ENCODE data around the gene CXorf58.

Gene CXorf58

GRCh38 chrX:23901060-23901459, 6.7 kb upstream of the CXorf58 start:
- no peak for DNase-seq (ENCODE audit: low read depth in 3 of 3)

GRCh38 chrX:23901805-23902204, 6.0 kb upstream of the CXorf58 start:
- no peak for DNase-seq (ENCODE audit: low read depth in 3 of 3)

- no peak for DNase-seq (ENCODE audit: low read depth in 3 of 3)
Observed at GRCh38 chrX:23902419-23902818, 5.4 kb upstream of the CXorf58 start.

DNA sequence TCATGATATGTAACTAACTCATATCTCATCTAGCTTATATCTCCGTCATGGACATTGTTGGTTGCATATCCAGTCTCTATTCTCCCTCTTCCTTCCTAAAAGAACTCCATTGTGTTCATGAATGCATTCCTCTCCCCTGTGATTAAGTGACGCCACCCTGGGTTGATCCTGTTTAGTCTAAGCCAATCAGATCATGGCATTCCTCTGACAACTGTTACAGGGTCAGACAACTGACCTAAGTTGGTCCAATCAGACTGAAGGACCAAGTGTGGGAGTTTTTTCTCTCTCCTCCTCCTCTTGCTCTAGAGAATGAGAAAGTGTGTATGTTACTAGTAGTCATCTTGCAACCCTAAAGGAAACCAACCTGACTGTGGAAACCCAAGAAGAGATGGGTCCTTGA, 3.7 kb upstream of the CXorf58 start:
- DNase-seq (ENCODE audit: low read depth in 3 of 3): no peak

GRCh38 chrX:23907111-23907497, 702 bp upstream of the CXorf58 start:
- no peak for DNase-seq (ENCODE audit: low read depth in 3 of 3)

DNA sequence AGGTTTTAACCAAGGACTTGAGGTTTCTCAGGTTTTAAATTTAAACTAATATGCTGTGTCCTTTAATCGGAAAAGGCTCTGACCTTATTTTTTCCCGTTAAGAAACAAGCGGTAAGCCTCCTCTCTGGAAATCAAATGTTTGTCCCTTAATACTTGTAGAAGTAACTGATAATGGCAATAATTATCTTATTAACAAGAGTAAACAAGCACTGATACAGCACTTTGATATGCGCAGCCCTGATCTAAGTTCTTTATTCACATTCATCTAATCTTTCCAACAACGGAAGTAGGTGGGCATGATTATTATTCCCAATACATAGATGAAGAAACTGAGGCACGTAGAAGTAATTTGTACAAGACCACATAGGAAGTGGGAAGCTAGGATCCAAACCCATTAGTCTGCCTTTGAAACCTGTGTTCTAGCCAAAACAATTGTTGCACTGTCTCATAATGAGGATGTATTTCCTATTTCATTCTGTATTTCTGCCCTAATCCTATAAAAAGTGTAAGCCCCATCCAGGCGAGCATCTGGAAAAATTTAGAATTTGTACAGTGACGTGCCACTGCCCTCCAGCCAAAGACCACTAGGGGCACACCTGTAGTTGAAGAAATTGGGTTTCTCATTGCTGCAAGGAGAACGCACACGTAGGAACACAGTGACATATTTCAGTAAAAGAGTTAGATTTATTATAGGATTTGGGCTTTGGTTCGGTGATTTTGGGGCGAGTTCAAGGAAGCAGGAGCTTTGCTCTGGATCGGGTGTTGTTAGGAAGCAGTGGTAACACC, 606 bp downstream of the CXorf58 start:
- no peak for DNase-seq (ENCODE audit: low read depth in 3 of 3)

- DNase-seq (ENCODE audit: low read depth in 3 of 3): no peak
Observed at GRCh38 chrX:23911126-23911835, 3.5 kb downstream of the CXorf58 start.

- no peak for DNase-seq (ENCODE audit: low read depth in 3 of 3)
Observed at GRCh38 chrX:23919148-23919547, 11.3 kb downstream of the CXorf58 start.

GRCh38 chrX:23919706-23920320, 12.0 kb downstream of the CXorf58 start:
- DNase-seq (ENCODE audit: low read depth in 3 of 3): no peak

- DNase-seq (ENCODE audit: low read depth in 3 of 3): no peak
Observed at GRCh38 chrX:23926015-23926414, 18.2 kb downstream of the CXorf58 start.

DNA sequence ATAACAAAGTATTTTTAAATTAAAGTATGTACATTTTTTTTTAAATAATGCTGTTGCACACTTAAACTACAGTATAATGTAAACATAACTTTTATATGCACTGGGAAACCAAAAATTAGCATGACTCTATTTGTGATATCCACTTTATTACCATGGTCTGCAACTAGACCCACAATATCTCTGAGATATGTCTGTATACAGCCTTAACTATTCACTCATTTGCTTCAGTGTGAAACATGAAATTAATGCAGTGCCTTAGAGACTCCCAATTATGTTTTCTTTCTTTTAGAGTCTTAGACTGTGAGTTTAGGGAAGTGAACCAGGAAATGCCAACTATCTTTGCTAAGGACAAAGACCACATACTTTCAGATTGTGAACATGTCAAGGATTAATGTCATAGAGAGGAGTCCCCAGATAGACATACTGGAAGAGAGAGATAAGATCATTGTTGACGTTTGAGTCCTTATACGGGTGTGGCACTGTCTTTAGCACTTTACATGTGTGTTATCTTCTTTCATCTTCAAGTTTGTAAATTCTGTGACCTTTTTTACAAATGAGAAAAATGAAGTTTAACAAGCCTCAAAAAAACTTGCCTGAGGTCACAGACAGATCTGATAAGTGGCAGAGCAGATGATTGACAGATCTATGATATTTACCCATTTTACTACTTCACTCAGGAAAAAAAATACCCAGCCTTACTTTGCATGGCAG, 23.2 kb downstream of the CXorf58 start:
- no peak for DNase-seq (ENCODE audit: low read depth in 3 of 3)

- no peak for DNase-seq (ENCODE audit: low read depth in 3 of 3)
Observed at GRCh38 chrX:23932046-23932445, 24.2 kb downstream of the CXorf58 start.

DNA sequence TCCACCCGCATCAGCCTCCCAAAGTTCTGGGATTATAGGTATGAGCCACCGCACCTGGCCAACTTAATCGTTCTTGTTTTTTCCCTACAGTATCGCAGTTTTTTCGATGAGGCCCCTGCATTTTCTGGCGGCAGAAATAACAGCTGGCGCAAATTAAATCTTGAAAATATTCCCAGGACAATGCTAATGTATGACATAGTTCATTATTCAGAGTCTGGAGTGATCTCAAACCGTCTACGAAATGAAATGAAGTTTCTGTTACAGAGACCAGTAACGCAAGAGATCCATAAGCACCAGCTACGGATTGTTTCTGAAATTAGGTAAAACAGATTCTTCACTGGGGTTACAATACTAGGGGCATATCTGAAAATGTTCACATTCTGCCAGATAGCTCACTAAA, 27.3 kb downstream of the CXorf58 start:
- no peak for DNase-seq (ENCODE audit: low read depth in 3 of 3)

DNA sequence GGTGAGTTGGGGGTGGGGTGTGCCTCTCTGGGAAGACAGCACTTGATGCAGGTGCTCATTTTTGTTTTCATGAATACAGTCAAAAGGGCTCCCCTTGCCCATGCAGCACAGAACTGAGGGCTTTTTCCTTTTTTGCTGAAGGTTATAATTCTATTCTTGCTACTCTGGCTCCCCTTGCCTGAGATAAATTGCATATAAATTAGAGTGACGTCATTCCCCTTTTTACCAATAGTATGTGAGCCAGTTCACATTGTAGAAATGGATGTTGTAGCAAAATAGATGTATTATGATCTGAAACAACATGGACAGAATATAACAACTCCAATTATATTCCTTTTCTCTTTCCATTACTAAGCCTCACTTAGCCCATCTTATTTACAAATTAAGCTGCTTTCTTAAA, 28.4 kb downstream of the CXorf58 start:
- no peak for DNase-seq (ENCODE audit: low read depth in 3 of 3)

GRCh38 chrX:23937100-23937499, 29.3 kb downstream of the CXorf58 start:
- no peak for DNase-seq (ENCODE audit: low read depth in 3 of 3)

DNA sequence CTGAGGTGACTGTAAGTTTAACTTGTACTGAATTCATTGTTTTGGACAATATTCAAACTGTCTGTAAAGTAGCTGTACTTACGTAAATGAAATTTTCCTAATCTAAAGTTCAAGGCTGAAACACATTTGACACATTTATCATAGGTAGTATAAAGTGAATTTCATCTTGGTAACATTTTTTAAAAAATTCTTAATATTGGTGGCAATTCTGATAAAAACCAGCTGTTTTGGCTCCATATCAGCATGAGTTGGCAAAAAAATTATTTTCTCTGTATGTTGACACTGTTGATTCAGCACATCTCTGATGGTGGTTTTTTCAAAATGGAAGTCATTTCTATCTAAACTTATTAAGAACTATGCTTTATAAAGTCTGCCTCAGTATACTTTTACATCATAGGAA, 30.9 kb downstream of the CXorf58 start:
- DNase-seq (ENCODE audit: low read depth in 3 of 3): no peak

- DNase-seq (ENCODE audit: low read depth in 3 of 3): no peak
Observed at GRCh38 chrX:23939203-23939602, 31.4 kb downstream of the CXorf58 start.

GRCh38 chrX:23944234-23944633, 36.4 kb downstream of the CXorf58 start:
- DNase-seq (ENCODE audit: low read depth in 3 of 3): no peak

GRCh38 chrX:23945206-23945605, 37.4 kb downstream of the CXorf58 start:
- DNase-seq (ENCODE audit: low read depth in 3 of 3): no peak

GRCh38 chrX:23952391-23952790, 44.6 kb downstream of the CXorf58 start:
- no peak for DNase-seq (ENCODE audit: low read depth in 3 of 3)

DNA sequence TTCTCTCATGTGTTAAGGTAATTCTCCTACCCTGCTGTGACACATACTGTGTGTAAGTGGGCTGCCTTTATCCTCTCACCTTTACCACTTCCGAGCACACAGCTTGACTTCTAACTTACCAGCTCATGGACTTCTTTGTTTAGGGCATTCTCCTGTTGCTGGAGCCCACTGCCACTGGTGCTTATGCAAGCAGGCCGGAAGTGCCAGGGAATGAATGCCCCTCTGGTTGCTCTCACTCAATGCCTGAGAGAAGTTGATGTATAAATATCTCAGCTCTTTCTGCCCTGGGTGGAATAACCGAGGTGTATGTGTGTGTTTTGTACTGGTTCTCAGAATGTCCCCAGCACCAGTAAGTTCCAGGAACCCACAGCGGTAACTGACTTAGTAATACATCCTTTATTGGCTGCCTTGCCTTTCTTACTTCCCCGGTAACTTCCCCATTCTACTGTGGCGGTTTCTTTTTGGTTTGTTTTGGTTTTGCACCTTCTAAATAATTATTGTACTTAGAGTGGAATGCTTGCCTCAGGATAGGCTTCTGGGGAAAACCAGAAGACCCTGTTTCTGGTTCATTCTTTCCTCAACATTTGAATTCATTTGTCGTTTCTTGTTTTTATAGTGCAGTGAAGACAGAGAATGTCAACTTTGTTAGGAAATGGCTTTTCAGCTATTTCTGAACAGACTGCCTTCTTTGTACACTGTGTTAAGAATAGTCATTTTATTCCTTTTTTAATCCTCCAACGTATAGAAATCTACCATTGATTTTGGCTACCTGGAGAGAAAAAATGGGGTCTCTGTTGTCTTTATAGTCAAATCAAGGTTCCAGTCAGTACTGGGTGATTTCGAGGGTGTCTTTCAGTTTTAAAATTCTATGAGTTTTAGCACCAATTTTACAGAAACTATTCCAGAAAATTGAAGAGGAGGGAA, 45.4 kb downstream of the CXorf58 start:
- peak in 2 of 3 experiments; percentile 1 for DNase-seq (ENCODE audit: low read depth in 3 of 3)
